Measurements from ENCODE around the gene CLCNKB.

Gene CLCNKB

DNA sequence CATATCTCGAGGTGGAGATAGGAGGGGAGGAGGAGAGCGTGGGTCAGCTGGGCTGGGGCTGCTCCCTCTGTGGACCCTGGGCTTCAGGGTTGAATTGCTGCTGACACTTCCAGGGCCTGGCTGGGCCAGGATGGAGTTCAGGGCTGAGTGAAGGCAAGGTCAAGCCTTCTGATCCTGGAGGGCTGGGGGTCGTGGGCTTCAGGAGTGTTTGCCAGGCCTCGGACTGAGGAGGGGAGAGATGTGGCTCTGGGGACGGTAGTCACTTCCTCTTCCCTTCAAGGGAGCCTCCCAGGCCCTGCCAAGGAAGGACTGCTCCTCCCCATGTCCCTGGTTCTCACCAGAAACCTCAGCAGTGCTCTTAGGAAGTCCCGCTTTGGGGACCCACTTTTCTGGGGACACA lies 41.9 kb downstream of the CLCNKB start:
- no peak overlapping the region for H3K27ac ChIP-seq (ENCODE audit: insufficient read depth, low read depth, low read length, poor library complexity, severe bottlenecking)
- H3K36me3 ChIP-seq (ENCODE audit: control insufficient read depth, insufficient read depth, low read length), result no peaks in the 10 kb centered on the region
- H3K4me1 ChIP-seq (ENCODE audit: control insufficient read depth, insufficient read depth, low read length), result peaks cover 18% of the 10 kb centered on the region
- no peak overlapping the region for H3K4me3 ChIP-seq (ENCODE audit: insufficient read depth, low read depth, low read length)
- H3K9me3 ChIP-seq (ENCODE audit: control insufficient read depth, low read length), result no peaks in the 10 kb centered on the region
- H3K27me3 ChIP-seq (ENCODE audit: control insufficient read depth, insufficient read depth, low read length, poor library complexity, severe bottlenecking), result no peaks in the 10 kb centered on the region
- WGBS, 2 experiments, result 86 to 88% methylated on average over 6 of the region's 6 CpGs

DNA sequence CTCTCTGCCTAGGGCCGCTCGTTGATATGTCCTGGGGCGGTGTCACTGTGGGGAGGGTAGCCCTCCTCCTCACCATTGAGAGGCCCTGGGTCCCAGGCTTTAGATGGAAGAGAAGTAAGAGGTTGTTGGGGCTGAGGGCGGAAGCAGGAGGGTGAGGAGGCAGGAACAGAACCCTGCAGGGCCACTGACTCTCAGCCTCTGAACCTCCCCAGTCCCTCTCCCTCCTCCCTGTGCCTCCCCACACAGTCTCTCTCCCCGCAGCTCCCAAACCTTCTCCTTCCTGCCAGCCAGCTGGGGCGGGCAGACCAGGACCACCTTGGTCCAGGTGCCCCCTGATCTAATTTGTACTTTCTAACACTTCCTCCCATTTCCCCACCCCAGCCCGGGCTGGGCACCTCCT lies 44.2 kb downstream of the CLCNKB start:
- H3K27ac ChIP-seq (ENCODE audit: insufficient read depth, low read depth, low read length, poor library complexity, severe bottlenecking), result no peak overlapping the region
- H3K4me1 ChIP-seq (ENCODE audit: control insufficient read depth, insufficient read depth, low read length), result peaks cover 21% of the 10 kb centered on the region
- H3K36me3 ChIP-seq (ENCODE audit: control insufficient read depth, insufficient read depth, low read length), result no peaks in the 10 kb centered on the region
- H3K9me3 ChIP-seq (ENCODE audit: control insufficient read depth, low read length), result no peaks in the 10 kb centered on the region
- WGBS, 2 experiments, result 78 to 81% methylated on average over 7 of the region's 7 CpGs
- H3K27me3 ChIP-seq (ENCODE audit: control insufficient read depth, insufficient read depth, low read length, poor library complexity, severe bottlenecking), result no peaks in the 10 kb centered on the region
- H3K4me3 ChIP-seq (ENCODE audit: insufficient read depth, low read depth, low read length), result no peak overlapping the region

DNA sequence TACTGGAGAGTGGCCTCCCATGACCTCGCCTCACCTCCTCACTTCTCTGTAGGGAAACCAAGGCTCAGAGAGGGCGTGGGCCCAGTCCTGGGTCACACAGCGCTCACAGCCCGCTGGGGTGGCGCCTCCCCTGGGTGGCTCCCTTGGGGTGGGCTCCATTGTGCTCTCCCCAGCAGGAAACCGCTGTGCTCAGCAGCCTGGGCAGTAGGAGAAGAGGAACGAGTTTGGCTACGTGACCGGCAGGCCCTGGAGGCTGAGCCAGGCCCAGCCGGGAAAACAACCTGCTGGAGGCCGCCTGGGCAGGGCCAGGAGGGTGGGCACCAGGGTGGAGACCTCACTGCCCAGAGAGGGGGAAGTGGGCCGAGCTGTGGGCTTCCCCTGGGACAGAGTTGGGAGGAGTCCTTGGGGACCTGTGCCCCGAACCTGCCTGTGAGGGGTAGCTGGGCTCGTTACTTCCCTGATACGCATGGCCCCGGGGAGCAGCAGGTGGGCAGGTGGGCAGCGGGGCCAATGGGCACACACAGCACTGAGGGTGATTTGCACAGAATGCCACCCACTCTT lies 44.8 kb downstream of the CLCNKB start:
- WGBS, 2 experiments, result 91 to 92% methylated on average over 17 of the region's 17 CpGs
- no peak overlapping the region for H3K27ac ChIP-seq (ENCODE audit: insufficient read depth, low read depth, low read length, poor library complexity, severe bottlenecking)
- peaks cover 22% of the 10 kb centered on the region for H3K4me1 ChIP-seq (ENCODE audit: control insufficient read depth, insufficient read depth, low read length)
- no peaks in the 10 kb centered on the region for H3K9me3 ChIP-seq (ENCODE audit: control insufficient read depth, low read length)
- no peaks in the 10 kb centered on the region for H3K27me3 ChIP-seq (ENCODE audit: control insufficient read depth, insufficient read depth, low read length, poor library complexity, severe bottlenecking)
- H3K36me3 ChIP-seq (ENCODE audit: control insufficient read depth, insufficient read depth, low read length), result no peaks in the 10 kb centered on the region
- H3K4me3 ChIP-seq (ENCODE audit: insufficient read depth, low read depth, low read length), result no peak overlapping the region

DNA sequence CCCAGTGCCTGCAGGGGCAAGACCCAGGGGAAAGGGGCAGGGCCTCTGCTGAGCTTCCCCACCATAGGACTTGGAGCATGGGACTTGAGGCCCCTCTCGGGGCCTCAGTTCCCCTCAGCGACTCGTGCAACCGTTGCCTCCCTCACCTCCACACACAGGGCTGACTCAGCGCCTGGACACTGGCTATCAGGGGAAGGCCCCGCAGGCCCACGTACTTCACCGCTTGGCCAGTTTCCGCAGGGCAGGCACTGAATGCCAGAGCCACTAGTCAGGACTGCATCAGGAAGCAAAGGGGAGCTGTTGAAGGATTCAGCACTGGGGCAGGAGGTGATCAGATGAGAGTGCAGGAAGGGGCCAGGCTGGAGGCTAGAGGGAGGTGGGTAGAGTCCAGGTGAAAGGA lies 45.4 kb downstream of the CLCNKB start:
- Histone ChIP-seq H3K36me3 (ENCODE audit: control insufficient read depth, insufficient read depth, low read length) (no peaks in the 10 kb centered on the region), H3K4me1 (ENCODE audit: control insufficient read depth, insufficient read depth, low read length) (peaks cover 24% of the 10 kb centered on the region), H3K27ac (ENCODE audit: insufficient read depth, low read depth, low read length, poor library complexity, severe bottlenecking) (no peak overlapping the region), H3K27me3 (ENCODE audit: control insufficient read depth, insufficient read depth, low read length, poor library complexity, severe bottlenecking) (no peaks in the 10 kb centered on the region), H3K4me3 (ENCODE audit: insufficient read depth, low read depth, low read length) (no peak overlapping the region), H3K9me3 (ENCODE audit: control insufficient read depth, low read length) (no peaks in the 10 kb centered on the region)
- WGBS, 2 experiments, result 86 to 91% methylated on average over 9 of the region's 9 CpGs

DNA sequence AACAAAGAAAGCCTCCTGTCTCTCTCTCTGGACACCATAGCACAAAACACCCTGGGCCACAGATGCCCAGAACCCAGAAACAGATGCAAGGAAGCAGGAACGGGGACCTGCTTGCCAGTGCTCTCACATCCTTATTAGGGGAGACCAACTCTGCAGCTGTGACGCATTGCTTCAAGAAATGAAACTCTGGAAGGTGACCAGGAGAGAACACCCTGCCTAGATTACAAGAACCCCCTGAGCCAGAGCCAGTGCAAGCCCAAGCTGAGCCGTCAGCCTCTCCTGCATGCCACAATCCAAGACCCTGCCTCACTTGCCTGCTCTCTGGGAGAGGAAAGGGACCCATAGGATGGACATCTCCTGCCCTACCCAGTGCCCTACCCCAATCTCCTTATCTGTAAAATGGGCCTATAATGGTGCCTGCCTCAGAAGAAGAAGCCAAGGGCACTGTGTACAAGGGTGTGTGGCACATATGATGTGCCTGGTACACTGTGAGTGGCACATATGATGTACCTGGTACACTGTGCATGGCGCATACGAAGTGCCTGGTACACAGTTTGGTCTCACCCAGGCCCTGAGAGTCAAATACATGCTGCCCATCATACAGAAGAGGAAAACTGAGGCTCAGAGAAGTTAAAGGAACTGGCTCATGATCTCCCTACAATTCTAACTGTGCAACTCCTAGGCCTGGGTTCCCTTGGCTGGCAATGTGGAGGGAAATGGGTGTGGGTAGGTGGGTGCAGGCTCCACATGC lies 46.7 kb downstream of the CLCNKB start:
- Histone ChIP-seq H3K4me3 (ENCODE audit: insufficient read depth, low read depth, low read length) (no peak overlapping the region), H3K27me3 (ENCODE audit: control insufficient read depth, insufficient read depth, low read length, poor library complexity, severe bottlenecking) (no peaks in the 10 kb centered on the region), H3K36me3 (ENCODE audit: control insufficient read depth, insufficient read depth, low read length) (no peaks in the 10 kb centered on the region), H3K27ac (ENCODE audit: insufficient read depth, low read depth, low read length, poor library complexity, severe bottlenecking) (no peak overlapping the region), H3K9me3 (ENCODE audit: control insufficient read depth, low read length) (no peaks in the 10 kb centered on the region), H3K4me1 (ENCODE audit: control insufficient read depth, insufficient read depth, low read length) (peaks cover 28% of the 10 kb centered on the region)
- WGBS, 2 experiments, result 90 to 93% methylated on average over 5 of the region's 5 CpGs

DNA sequence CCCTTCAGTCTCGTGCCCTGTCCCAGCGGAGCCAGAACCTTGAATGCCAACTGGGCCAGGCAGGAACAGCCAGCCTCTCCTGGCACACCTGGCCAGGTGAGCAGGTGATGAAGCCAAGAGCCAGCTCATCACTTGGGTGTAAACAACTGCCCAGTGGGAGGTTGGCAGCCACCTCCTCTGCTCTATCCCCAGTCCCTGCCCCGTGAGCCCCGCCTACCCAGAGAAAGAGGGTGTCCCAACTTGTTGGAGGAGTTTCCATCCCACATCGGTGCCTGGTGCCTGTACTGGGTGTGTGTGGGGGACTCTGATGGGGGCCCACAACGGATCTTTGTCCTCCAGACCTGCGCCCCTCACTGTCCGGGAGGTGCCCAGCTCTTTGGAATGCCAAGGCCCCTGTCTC lies 47.7 kb downstream of the CLCNKB start:
- 90 to 96% methylated on average over 8 of the region's 8 CpGs for WGBS, 2 experiments
- H3K4me3 ChIP-seq (ENCODE audit: insufficient read depth, low read depth, low read length), result no peak overlapping the region
- peaks cover 28% of the 10 kb centered on the region for H3K4me1 ChIP-seq (ENCODE audit: control insufficient read depth, insufficient read depth, low read length)
- H3K27ac ChIP-seq (ENCODE audit: insufficient read depth, low read depth, low read length, poor library complexity, severe bottlenecking), result no peak overlapping the region
- H3K36me3 ChIP-seq (ENCODE audit: control insufficient read depth, insufficient read depth, low read length), result no peaks in the 10 kb centered on the region
- no peaks in the 10 kb centered on the region for H3K27me3 ChIP-seq (ENCODE audit: control insufficient read depth, insufficient read depth, low read length, poor library complexity, severe bottlenecking)
- H3K9me3 ChIP-seq (ENCODE audit: control insufficient read depth, low read length), result no peaks in the 10 kb centered on the region

DNA sequence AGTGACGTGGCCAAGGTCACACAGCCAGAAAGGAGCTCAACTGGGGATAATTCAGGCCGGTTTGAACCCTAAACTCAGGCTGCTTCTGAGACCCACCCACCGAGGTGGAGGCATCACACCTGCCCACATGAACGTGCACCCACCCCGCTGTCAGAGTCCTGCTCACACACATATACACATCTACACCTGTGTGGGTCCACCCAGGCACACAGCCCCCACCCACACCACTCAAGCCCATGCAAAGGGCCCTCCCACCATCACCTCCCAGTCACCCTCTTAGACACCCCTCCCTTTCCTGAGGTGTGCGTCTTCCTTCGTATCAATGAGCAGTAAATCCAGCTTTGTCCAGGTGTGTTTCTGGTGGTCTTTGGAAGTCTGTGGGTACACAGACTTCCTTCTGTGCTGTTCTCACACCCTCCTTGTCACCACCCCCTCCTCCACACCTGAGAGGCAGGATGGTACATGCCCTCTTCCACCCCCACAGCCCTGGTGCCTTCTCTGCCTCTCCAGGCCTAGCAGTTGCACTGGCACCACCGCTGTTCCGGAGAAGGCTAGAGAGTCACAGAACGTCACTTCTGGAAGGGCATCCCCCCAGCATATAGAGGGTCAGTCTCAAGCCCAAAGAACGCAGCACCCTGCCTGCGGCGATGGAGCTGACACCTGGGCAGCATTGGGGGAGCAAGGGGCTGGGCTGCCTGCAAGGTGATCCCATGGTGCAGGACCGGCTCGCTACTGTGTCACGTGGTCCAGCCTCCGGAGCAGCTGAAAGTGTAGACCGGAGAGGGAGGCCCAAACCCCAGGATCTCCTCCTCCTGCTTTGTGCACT lies 48.7 kb downstream of the CLCNKB start:
- 92% methylated on average over 18 of the region's 18 CpGs for WGBS, 2 experiments

DNA sequence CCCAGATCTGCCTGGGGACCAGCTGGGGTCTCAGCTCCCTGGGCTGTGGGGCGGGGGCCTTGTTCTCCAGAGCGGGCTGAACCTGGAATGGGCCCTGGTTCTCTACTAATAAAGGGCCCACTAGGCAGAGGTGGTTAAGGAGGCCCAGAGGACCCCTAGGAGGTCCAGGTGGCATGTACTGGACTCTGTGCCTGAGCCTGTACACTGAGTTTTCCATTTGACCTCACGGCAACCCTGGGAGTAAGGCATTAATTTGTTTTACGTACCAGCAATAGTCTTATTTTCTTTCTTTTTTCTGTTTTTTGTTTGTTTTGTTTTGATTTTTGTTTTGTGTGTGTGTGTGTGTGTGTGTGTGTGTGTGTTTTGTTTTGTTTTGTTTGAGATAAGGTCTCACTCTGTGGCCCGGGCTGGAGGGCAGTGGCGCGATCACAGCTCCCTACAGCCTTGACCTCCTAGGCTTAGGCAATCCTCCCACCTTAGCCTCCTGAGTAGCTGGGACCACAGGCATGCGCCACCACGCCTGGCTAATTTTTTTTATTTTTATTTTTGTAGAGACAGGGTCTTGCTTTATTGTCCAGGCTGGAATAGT lies 49.4 kb downstream of the CLCNKB start:
- no peak overlapping the region for H3K27ac ChIP-seq (ENCODE audit: insufficient read depth, low read depth, low read length, poor library complexity, severe bottlenecking)
- H3K27me3 ChIP-seq (ENCODE audit: control insufficient read depth, insufficient read depth, low read length, poor library complexity, severe bottlenecking), result no peaks in the 10 kb centered on the region
- H3K4me3 ChIP-seq (ENCODE audit: insufficient read depth, low read depth, low read length), result no peak overlapping the region
- WGBS, 2 experiments, result 91 to 94% methylated on average over 9 of the region's 9 CpGs
- peaks cover 22% of the 10 kb centered on the region for H3K4me1 ChIP-seq (ENCODE audit: control insufficient read depth, insufficient read depth, low read length)
- no peaks in the 10 kb centered on the region for H3K9me3 ChIP-seq (ENCODE audit: control insufficient read depth, low read length)
- no peaks in the 10 kb centered on the region for H3K36me3 ChIP-seq (ENCODE audit: control insufficient read depth, insufficient read depth, low read length)

More for the DNA sequence above, 48.7 kb downstream of the CLCNKB start:
- Histone ChIP-seq H3K9me3 (ENCODE audit: control insufficient read depth, low read length) (no peaks in the 10 kb centered on the region), H3K27ac (ENCODE audit: insufficient read depth, low read depth, low read length, poor library complexity, severe bottlenecking) (no peak overlapping the region), H3K4me1 (ENCODE audit: control insufficient read depth, insufficient read depth, low read length) (peaks cover 28% of the 10 kb centered on the region), H3K27me3 (ENCODE audit: control insufficient read depth, insufficient read depth, low read length, poor library complexity, severe bottlenecking) (no peaks in the 10 kb centered on the region), H3K36me3 (ENCODE audit: control insufficient read depth, insufficient read depth, low read length) (no peaks in the 10 kb centered on the region), H3K4me3 (ENCODE audit: insufficient read depth, low read depth, low read length) (no peak overlapping the region)

DNA sequence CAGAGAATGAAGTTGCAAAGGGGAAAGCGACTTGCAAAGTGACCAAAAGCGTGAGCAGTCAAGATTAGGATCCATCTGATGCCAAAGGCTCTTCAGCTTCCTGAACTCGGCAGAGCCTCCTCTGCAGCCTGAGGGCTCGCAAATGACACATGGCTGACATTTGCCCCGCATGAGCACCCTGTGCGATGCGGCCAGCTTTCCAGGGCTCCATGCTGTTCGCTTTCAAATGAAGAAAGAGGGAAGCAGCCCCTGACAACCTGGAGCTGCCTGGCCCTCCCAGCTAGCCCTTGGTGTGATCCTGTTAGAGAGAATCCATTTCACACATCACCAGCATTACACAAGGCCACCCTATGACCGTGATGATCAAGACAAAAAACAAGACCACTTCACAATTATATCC lies 50.0 kb downstream of the CLCNKB start:
- 53 to 59% methylated on average over 9 of the region's 9 CpGs for WGBS, 2 experiments
- H3K27me3 ChIP-seq (ENCODE audit: control insufficient read depth, insufficient read depth, low read length, poor library complexity, severe bottlenecking), result no peaks in the 10 kb centered on the region
- H3K4me1 ChIP-seq (ENCODE audit: control insufficient read depth, insufficient read depth, low read length), result peaks cover 18% of the 10 kb centered on the region
- no peak overlapping the region for H3K4me3 ChIP-seq (ENCODE audit: insufficient read depth, low read depth, low read length)
- no peaks in the 10 kb centered on the region for H3K36me3 ChIP-seq (ENCODE audit: control insufficient read depth, insufficient read depth, low read length)
- H3K27ac ChIP-seq (ENCODE audit: insufficient read depth, low read depth, low read length, poor library complexity, severe bottlenecking), result no peak overlapping the region
- no peaks in the 10 kb centered on the region for H3K9me3 ChIP-seq (ENCODE audit: control insufficient read depth, low read length)

Data from ectodermal cell (in vitro differentiated cells).